Astrocyte of the cerebellum (primary cell): Measurements from ENCODE around the gene PIAS2.
"Not testable (repeated sequence)": the region's sequence is repeated elsewhere in the genome, so short reads cannot be mapped to it uniquely, and the experiment has no call there.

Experiments used
- DNase-seq: peaks from one replicate; pipeline ENCODE4 v3.0.0-alpha.2; 2011; ENCODE audit warnings: low read depth
- H3K4me3 ChIP-seq: 2 replicates; pipeline ENCODE4 v1.5.1; 2011; ENCODE audit warnings: mild to moderate bottlenecking, low read depth, low read length, moderate library complexity
- in situ Hi-C: cut with HindIII; loops from 2 replicates; pipeline ENCODE4 v1.10.0; 2017; ENCODE audit warnings: low sequenced_read_pairs
- TF ChIP-seq, protein P1 (sequence below): IDR thresholded peaks from 2 replicates; pipeline ENCODE4 v1.5.1; 2012; ENCODE audit warnings: low read length, low read depth, moderate library complexity, mild to moderate bottlenecking; ENCODE audit errors: missing control alignments

The PIAS2 gene

DNA sequence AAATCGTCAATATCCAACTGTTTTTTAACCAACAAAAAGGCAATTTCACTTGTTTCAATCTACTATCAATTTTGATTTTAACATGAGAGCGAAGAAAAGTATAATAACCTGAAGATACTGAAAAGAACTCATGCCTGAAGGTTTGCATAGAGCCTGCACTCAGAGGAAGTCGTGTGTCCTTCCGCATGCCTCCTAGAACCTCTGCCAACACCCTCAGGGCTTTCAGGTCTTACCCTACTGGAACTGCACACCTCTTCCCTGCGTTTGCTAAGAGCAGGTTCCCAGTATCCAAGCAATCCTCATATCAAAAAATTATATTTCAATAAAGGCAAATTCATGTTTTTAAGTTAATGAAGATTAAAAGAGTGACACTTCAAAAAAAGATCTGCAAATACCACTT lies 74.7 kb downstream of the PIAS2 start:
- in situ Hi-C loops: no loop called here
- no peak for DNase-seq

DNA sequence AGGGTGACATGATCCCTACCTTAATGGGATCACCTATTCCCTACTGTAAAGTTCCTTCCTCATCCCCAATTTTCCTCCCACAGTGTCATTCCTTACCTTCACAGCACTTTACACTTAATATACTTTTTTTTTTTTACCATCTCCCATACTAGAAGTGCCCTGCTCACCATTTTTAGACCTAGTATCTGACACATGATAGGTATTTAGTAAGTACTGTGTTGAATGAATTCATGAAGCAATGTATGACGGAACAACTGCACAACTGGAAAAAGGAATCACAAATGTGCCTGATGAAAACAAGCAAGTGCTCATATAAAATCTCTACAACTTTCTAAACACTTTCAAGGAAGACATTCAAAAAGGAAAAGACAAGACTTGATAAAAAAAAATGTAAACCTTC lies 83.4 kb downstream of the PIAS2 start:
- TF ChIP-seq, protein P1, sequence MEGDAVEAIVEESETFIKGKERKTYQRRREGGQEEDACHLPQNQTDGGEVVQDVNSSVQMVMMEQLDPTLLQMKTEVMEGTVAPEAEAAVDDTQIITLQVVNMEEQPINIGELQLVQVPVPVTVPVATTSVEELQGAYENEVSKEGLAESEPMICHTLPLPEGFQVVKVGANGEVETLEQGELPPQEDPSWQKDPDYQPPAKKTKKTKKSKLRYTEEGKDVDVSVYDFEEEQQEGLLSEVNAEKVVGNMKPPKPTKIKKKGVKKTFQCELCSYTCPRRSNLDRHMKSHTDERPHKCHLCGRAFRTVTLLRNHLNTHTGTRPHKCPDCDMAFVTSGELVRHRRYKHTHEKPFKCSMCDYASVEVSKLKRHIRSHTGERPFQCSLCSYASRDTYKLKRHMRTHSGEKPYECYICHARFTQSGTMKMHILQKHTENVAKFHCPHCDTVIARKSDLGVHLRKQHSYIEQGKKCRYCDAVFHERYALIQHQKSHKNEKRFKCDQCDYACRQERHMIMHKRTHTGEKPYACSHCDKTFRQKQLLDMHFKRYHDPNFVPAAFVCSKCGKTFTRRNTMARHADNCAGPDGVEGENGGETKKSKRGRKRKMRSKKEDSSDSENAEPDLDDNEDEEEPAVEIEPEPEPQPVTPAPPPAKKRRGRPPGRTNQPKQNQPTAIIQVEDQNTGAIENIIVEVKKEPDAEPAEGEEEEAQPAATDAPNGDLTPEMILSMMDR: no peak
- no peak for DNase-seq
- in situ Hi-C loops: no loop called here
- H3K4me3 ChIP-seq: no peak overlapping the region

More for the DNA sequence above, 74.7 kb downstream of the PIAS2 start:
- TF ChIP-seq, protein P1: no peak
- H3K4me3 ChIP-seq: no peak overlapping the region

DNA sequence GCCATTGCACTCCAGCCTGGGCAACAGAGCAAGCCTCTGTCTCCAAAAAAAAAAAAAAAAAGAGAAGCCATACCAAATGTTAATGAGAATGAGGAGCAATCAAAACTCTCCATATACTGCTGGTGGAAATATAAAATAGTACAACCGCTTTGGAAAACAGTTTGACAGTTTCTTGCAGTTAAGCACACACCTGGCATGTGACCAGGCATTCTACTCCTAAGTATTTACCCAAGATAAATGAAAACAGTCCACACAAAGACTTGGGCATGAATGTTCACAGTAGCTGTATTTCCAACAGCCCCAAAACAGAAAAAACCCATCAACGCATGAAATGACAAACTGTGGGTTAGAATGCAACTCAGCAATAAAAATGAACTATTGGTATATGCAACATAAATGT lies 84.5 kb downstream of the PIAS2 start:
- TF ChIP-seq, protein P1: no peak
- in situ Hi-C loops: no loop called here
- H3K4me3 ChIP-seq: no peak overlapping the region
- DNase-seq: no peak

DNA sequence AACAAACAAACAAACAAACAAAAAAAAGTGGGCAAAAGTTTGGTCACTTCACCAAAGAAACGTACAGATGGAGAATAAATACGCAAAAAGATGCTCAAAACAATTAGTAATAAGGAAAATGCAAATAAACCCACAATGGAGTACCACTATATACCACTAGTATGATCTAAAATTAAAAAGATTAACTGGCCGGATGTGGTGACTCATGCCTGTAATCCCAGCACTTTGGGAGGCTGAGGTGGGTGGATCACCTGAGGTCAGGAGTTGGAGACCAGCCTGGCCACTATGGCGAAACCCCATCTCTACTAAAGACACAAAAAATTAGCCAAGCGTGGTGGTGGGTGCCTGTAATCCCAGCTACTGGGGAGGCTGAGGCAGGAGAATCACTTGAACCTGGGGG lies 84.9 kb downstream of the PIAS2 start:
- in situ Hi-C loops, DNase-seq, H3K4me3 ChIP-seq: not testable (repeated sequence)

DNA sequence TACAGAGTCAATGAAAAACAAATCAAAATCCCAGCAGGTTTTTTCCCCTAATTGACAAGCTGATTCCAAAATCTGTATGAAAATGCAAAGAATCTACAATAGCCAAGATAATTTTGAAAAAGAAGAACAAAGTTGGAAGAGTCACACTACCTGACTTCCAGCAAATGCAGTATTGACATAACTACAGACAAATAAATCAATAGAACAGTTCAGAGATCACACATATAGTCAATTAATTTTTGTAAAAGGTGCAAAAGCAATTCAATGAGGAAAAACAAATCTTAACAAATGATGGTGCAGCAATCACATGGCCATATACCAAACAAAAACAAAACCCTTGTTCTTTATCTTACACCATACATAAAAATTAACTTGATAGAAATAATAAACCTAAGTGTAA lies 85.9 kb downstream of the PIAS2 start:
- no peak overlapping the region for H3K4me3 ChIP-seq
- in situ Hi-C loops: no loop called here
- TF ChIP-seq, protein P1: no peak
- no peak for DNase-seq

DNA sequence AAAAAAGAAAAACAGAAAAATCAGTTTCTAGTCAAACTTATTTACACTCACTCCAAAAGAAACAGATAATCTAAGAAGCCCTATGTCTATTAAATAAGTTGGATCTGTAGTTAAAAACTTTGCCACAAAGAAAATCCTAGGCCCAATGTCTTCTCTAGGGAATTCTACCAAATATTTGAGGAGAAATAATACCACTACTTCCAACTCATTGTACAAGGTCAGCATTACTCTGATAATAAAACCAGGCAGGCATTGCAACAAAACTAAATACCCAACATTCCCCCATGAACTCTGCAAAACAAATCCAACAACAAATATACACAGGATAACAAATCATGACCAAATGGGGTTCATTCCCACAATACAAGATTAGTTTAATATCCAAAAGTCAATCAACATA lies 86.7 kb downstream of the PIAS2 start:
- no peak overlapping the region for H3K4me3 ChIP-seq
- in situ Hi-C loops: no loop called here
- TF ChIP-seq, protein P1: no peak

DNA sequence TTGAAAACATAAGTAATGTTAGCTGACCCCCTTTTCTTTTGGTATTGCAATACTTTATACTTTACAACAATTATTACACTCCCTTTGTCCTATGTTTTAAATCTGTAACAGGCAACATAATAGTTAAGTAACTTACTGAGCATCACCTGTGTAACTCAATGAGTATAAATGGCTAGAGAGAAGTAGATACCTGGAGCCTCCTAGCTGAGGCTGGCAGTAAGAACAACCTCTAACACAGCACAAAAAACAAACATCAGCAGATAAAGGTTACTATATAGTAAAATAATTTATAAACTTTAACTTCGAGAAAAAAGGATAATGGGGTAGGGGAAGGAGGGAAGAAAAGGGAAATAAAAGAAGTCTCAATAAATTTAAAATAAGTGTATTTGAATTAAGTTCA lies 87.4 kb downstream of the PIAS2 start:
- TF ChIP-seq, protein P1: no peak
- no peak for DNase-seq
- in situ Hi-C loops: no loop called here

More for the DNA sequence above, 86.7 kb downstream of the PIAS2 start:
- no peak for DNase-seq

More for the DNA sequence above, 87.4 kb downstream of the PIAS2 start:
- no peak overlapping the region for H3K4me3 ChIP-seq
